Measurements from ENCODE around the gene ASIC5. TPM values are rescaled to one million over a fixed set of nuclear protein-coding genes. Genes with fewer than 3 reads are reported as not detected.
A peak's percentile ranks its signal among the peaks of the same experiment; 100 is the strongest.
"Not testable (repeated sequence)": the region's sequence is repeated elsewhere in the genome, so short reads cannot be mapped to it uniquely, and the experiment has no call there.

Gene ASIC5
- total and polyA plus RNA-seq, 3 experiments from 2014 or later: not detected

- no peak for DNase-seq
- POLR2A ChIA-PET: no interaction called here
- peaks cover 0 to 5% (median 0%) of the 10 kb centered on the region in 5 donors for H3K9me3 Mint-ChIP-seq
- no peak within 1 kb of the TSS for H3K4me3 Mint-ChIP-seq
- H3K4me1 Mint-ChIP-seq: no peaks in the 10 kb centered on the region
- H3K27me3 Mint-ChIP-seq: peaks cover 0 to 12% of the 10 kb centered on the region in 2 donors
- CTCF ChIA-PET: no interaction called here
- H3K27me3 ChIP-seq (ENCODE audit: insufficient read depth, low read length, poor library complexity, severe bottlenecking): no peaks in the 10 kb centered on the region
- no peaks in the 10 kb centered on the region for H3K4me1 ChIP-seq (ENCODE audit: insufficient read depth, low read length)
- no peaks in the 10 kb centered on the region for H3K36me3 Mint-ChIP-seq
- H3K27ac Mint-ChIP-seq: peak within 1 kb of the TSS in 1 of 8 donors; percentile 50
- H3K4me3 ChIP-seq (ENCODE audit: low read length): no peak within 1 kb of the TSS
- H3K27ac ChIP-seq (ENCODE audit: low read depth, low read length): no peak within 1 kb of the TSS
- H3K36me3 ChIP-seq (ENCODE audit: insufficient read depth, low read length): no peaks in the 10 kb centered on the region
- no peaks in the 10 kb centered on the region for H3K9me3 ChIP-seq (ENCODE audit: low read length)
These were observed 37.4 kb upstream of the ASIC5 start, which contains the start of gene TDO2 for GRCh38 chr4:155903453-155903852. Gene TDO2 (plus strand): TSS chr4:155903696. CDS start chr4:155903759, 63 bp downstream.

GRCh38 chr4:155901013-155901412 lies 34.9 kb upstream of the ASIC5 start:
- peaks cover 8 to 14% (median 12%) of the 10 kb centered on the region in 5 donors for H3K9me3 Mint-ChIP-seq
- no peaks in the 10 kb centered on the region for H3K36me3 Mint-ChIP-seq
- ChIA-PET CTCF (no interaction called here), POLR2A (no interaction called here)
- Histone ChIP-seq H3K4me3 (ENCODE audit: low read length) (no peak overlapping the region), H3K36me3 (ENCODE audit: insufficient read depth, low read length) (no peaks in the 10 kb centered on the region), H3K9me3 (ENCODE audit: low read length) (no peaks in the 10 kb centered on the region), H3K4me1 (ENCODE audit: insufficient read depth, low read length) (no peaks in the 10 kb centered on the region), H3K27ac (ENCODE audit: low read depth, low read length) (no peak overlapping the region), H3K27me3 (ENCODE audit: insufficient read depth, low read length, poor library complexity, severe bottlenecking) (no peaks in the 10 kb centered on the region)
- H3K4me3 Mint-ChIP-seq: no peak overlapping the region
- H3K27ac Mint-ChIP-seq: no peak overlapping the region
- H3K4me1 Mint-ChIP-seq: no peaks in the 10 kb centered on the region
- no peaks in the 10 kb centered on the region for H3K27me3 Mint-ChIP-seq
- DNase-seq: no peak

- H3K27ac Mint-ChIP-seq: no peak overlapping the region
- H3K36me3 Mint-ChIP-seq: no peaks in the 10 kb centered on the region
- H3K36me3 ChIP-seq (ENCODE audit: insufficient read depth, low read length): no peaks in the 10 kb centered on the region
- no peaks in the 10 kb centered on the region for H3K27me3 Mint-ChIP-seq
- H3K27me3 ChIP-seq (ENCODE audit: insufficient read depth, low read length, poor library complexity, severe bottlenecking): no peaks in the 10 kb centered on the region
- H3K9me3 Mint-ChIP-seq: peaks cover 9 to 14% (median 12%) of the 10 kb centered on the region in 5 donors
- no peaks in the 10 kb centered on the region for H3K9me3 ChIP-seq (ENCODE audit: low read length)
- no peaks in the 10 kb centered on the region for H3K4me1 ChIP-seq (ENCODE audit: insufficient read depth, low read length)
- H3K4me1 Mint-ChIP-seq: no peaks in the 10 kb centered on the region
- no peak overlapping the region for H3K4me3 ChIP-seq (ENCODE audit: low read length)
- H3K27ac ChIP-seq (ENCODE audit: low read depth, low read length): no peak overlapping the region
- ChIA-PET CTCF (no interaction called here), POLR2A (no interaction called here)
- DNase-seq: no peak
- H3K4me3 Mint-ChIP-seq: no peak overlapping the region
These were observed 34.3 kb upstream of the ASIC5 start for GRCh38 chr4:155900381-155900780.

GRCh38 chr4:155899891-155900290 lies 33.8 kb upstream of the ASIC5 start:
- H3K27me3 ChIP-seq (ENCODE audit: insufficient read depth, low read length, poor library complexity, severe bottlenecking): no peaks in the 10 kb centered on the region
- Mint-ChIP-seq H3K4me1 (no peaks in the 10 kb centered on the region), H3K36me3 (no peaks in the 10 kb centered on the region), H3K4me3 (no peak overlapping the region), H3K27me3 (no peaks in the 10 kb centered on the region), H3K9me3 (peaks cover 11 to 14% (median 12%) of the 10 kb centered on the region in 5 donors), H3K27ac (no peak overlapping the region)
- H3K36me3 ChIP-seq (ENCODE audit: insufficient read depth, low read length): no peaks in the 10 kb centered on the region
- no peaks in the 10 kb centered on the region for H3K4me1 ChIP-seq (ENCODE audit: insufficient read depth, low read length)
- POLR2A ChIA-PET: no interaction called here
- H3K27ac ChIP-seq (ENCODE audit: low read depth, low read length): no peak overlapping the region
- no peak overlapping the region for H3K4me3 ChIP-seq (ENCODE audit: low read length)
- CTCF ChIA-PET: no interaction called here
- H3K9me3 ChIP-seq (ENCODE audit: low read length): no peaks in the 10 kb centered on the region
- no peak for DNase-seq

- H3K9me3 ChIP-seq (ENCODE audit: low read length); H3K27ac ChIP-seq (ENCODE audit: low read depth, low read length); H3K4me3 Mint-ChIP-seq; H3K36me3 ChIP-seq (ENCODE audit: insufficient read depth, low read length); H3K27me3 ChIP-seq (ENCODE audit: insufficient read depth, low read length, poor library complexity, severe bottlenecking); H3K4me1 Mint-ChIP-seq; H3K27ac Mint-ChIP-seq; H3K4me3 ChIP-seq (ENCODE audit: low read length); H3K27me3 Mint-ChIP-seq; CTCF ChIA-PET; H3K36me3 Mint-ChIP-seq; DNase-seq; H3K4me1 ChIP-seq (ENCODE audit: insufficient read depth, low read length); POLR2A ChIA-PET: not testable (repeated sequence)
- peaks cover 11 to 15% (median 13%) of the 10 kb centered on the region in 5 donors for H3K9me3 Mint-ChIP-seq
These were observed 32.3 kb upstream of the ASIC5 start for GRCh38 chr4:155898371-155898770.

GRCh38 chr4:155891058-155891457 lies 25.0 kb upstream of the ASIC5 start:
- Histone ChIP-seq H3K4me1 (ENCODE audit: insufficient read depth, low read length) (no peaks in the 10 kb centered on the region), H3K9me3 (ENCODE audit: low read length) (no peaks in the 10 kb centered on the region), H3K36me3 (ENCODE audit: insufficient read depth, low read length) (no peaks in the 10 kb centered on the region), H3K27ac (ENCODE audit: low read depth, low read length) (no peak overlapping the region), H3K4me3 (ENCODE audit: low read length) (no peak overlapping the region), H3K27me3 (ENCODE audit: insufficient read depth, low read length, poor library complexity, severe bottlenecking) (no peaks in the 10 kb centered on the region)
- Mint-ChIP-seq H3K4me3 (no peak overlapping the region), H3K9me3 (peaks cover 0 to 10% (median 3%) of the 10 kb centered on the region in 5 donors), H3K4me1 (no peaks in the 10 kb centered on the region), H3K36me3 (no peaks in the 10 kb centered on the region), H3K27me3 (peaks cover 9 to 24% of the 10 kb centered on the region in 2 donors), H3K27ac (no peak overlapping the region)
- CTCF ChIA-PET: no interaction called here
- POLR2A ChIA-PET: no interaction called here
- DNase-seq: no peak

GRCh38 chr4:155889946-155890345 lies 23.9 kb upstream of the ASIC5 start:
- Mint-ChIP-seq H3K9me3 (peaks cover 0 to 7% (median 3%) of the 10 kb centered on the region in 5 donors), H3K27me3 (peaks cover 9 to 24% of the 10 kb centered on the region in 2 donors), H3K4me1 (no peaks in the 10 kb centered on the region), H3K36me3 (no peaks in the 10 kb centered on the region), H3K4me3 (no peak overlapping the region), H3K27ac (no peak overlapping the region)
- H3K4me1 ChIP-seq (ENCODE audit: insufficient read depth, low read length): no peaks in the 10 kb centered on the region
- ChIA-PET POLR2A (no interaction called here), CTCF (no interaction called here)
- H3K9me3 ChIP-seq (ENCODE audit: low read length): no peaks in the 10 kb centered on the region
- no peak overlapping the region for H3K4me3 ChIP-seq (ENCODE audit: low read length)
- no peak for DNase-seq
- no peak overlapping the region for H3K27ac ChIP-seq (ENCODE audit: low read depth, low read length)
- H3K27me3 ChIP-seq (ENCODE audit: insufficient read depth, low read length, poor library complexity, severe bottlenecking): no peaks in the 10 kb centered on the region
- no peaks in the 10 kb centered on the region for H3K36me3 ChIP-seq (ENCODE audit: insufficient read depth, low read length)

- Mint-ChIP-seq H3K27ac (no peak overlapping the region), H3K27me3 (peaks cover 9 to 24% of the 10 kb centered on the region in 2 donors), H3K4me3 (no peak overlapping the region), H3K36me3 (no peaks in the 10 kb centered on the region), H3K9me3 (peaks cover 0 to 7% (median 3%) of the 10 kb centered on the region in 5 donors), H3K4me1 (no peaks in the 10 kb centered on the region)
- Histone ChIP-seq H3K9me3 (ENCODE audit: low read length) (no peaks in the 10 kb centered on the region), H3K27ac (ENCODE audit: low read depth, low read length) (no peak overlapping the region), H3K27me3 (ENCODE audit: insufficient read depth, low read length, poor library complexity, severe bottlenecking) (no peaks in the 10 kb centered on the region), H3K4me3 (ENCODE audit: low read length) (no peak overlapping the region), H3K4me1 (ENCODE audit: insufficient read depth, low read length) (no peaks in the 10 kb centered on the region), H3K36me3 (ENCODE audit: insufficient read depth, low read length) (no peaks in the 10 kb centered on the region)
- CTCF ChIA-PET: no interaction called here
- POLR2A ChIA-PET: no interaction called here
- no peak for DNase-seq
These were observed 23.1 kb upstream of the ASIC5 start for GRCh38 chr4:155889031-155889793.

Measured in CD8-positive, alpha-beta memory T cell (primary cell).